ENCODE results near the gene DHRS11.

GRCh38 chr17:36641331-36641876 lies 49.7 kb downstream of the DHRS11 start:
- no peak for TF ChIP-seq CTCF (IDR thresholded peaks at IDR 0.05 in 2 of 3, conservative IDR thresholded peaks at IDR 0.05 in 1 of 3; ENCODE audit: control insufficient read depth in 2 of 3, extremely low read depth in 1 of 3, insufficient read depth in 1 of 3, low read depth in 3 of 3, low read length in 3 of 3)
- TF ChIP-seq ZBTB33 (IDR thresholded peaks at IDR 0.05) = no peak
- no peak for TF ChIP-seq POLR2AphosphoS5 (IDR thresholded peaks at IDR 0.05; ENCODE audit: low read length)
- no peak for TF ChIP-seq SP1 (IDR thresholded peaks at IDR 0.05; ENCODE audit: low read depth, low read length)
- TF ChIP-seq KLF5 (IDR thresholded peaks at IDR 0.05; ENCODE audit: partially characterized antibody) = no peak
- TF ChIP-seq USF1 (IDR thresholded peaks at IDR 0.05; ENCODE audit: borderline replicate concordance, extremely low read length, insufficient read depth, low read depth, low read length) = no peak
- no peak for TF ChIP-seq ZNF687 (IDR thresholded peaks at IDR 0.05)
